NOMO-1 treated with DMSO at 0.1 percent for 48 hours (cell line): Measurements from ENCODE around the gene CA4.
A peak's percentile ranks its signal among the peaks of the same experiment; 100 is the strongest.

ENCODE experiments used
- DNase-seq: peaks from one replicate; lab custom pipeline; 2025; ENCODE audit not compliant: unreplicated experiment; lab: John Stamatoyannopoulos, UW

CA4 gene

DNA sequence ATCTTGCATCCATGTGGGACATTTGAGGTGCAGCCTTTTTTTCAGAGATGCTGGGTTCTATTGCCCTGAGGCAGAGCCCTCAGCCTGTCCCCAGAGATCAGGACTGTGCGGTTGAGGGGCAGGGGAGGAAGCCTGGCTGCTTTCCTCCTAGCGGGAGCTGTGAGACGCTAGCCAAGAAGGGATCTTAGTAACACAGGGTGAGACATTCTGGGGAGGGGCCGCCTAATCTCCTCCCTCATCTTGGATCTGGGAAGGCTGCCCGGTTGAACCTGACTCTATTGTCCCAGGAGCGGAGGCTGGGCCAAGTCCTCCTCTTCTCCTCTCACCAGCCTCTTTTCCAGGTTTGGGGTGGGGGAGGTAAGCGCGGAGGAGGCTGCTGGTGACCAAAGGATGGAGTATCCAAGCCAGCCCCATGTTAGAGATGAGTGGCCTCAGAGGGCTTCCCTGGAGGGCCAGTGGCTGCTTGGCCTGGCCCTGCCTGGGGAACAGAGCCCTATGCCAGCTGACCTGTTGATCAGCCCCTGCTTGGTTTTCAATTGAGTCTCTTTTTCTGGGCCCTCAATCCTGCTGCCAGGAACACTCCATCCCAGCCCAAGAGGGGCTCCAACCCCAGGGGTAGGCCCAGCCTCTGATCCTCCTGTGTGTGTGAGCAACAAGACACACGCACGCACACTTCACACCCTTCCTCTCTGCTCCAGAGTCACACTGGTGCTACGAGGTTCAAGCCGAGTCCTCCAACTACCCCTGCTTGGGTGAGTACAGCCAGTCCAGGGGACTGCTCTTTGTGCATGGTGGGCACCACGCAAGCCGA lies 5.0 kb downstream of the CA4 start:
- no peak for DNase-seq

- DNase-seq, result no peak
These were observed 5.6 kb downstream of the CA4 start for GRCh38 chr17:60155427-60155814.

DNA sequence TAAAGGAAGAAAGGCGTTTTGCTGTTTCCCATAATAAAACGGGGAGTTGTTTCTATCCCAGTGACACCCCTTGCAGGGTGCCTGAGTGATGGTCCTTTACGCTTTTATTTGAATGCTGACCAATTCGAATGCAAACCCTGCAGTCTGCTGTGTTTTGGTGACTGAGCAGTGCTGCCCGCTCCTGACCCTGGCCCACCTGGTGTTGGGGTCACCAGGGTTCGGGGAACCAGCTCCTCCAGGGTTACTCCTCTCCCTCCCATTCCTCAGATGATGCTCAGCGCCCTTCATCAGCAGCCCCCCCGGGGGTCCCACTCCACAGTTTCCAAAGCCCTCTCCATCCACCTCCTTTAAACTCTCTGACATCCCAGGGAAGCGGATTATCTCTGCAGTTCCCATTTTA lies 6.0 kb downstream of the CA4 start:
- DNase-seq, result no peak

GRCh38 chr17:60156746-60157145 lies 7.0 kb downstream of the CA4 start:
- no peak for DNase-seq

GRCh38 chr17:60157487-60158040 lies 7.8 kb downstream of the CA4 start:
- DNase-seq, result no peak

DNA sequence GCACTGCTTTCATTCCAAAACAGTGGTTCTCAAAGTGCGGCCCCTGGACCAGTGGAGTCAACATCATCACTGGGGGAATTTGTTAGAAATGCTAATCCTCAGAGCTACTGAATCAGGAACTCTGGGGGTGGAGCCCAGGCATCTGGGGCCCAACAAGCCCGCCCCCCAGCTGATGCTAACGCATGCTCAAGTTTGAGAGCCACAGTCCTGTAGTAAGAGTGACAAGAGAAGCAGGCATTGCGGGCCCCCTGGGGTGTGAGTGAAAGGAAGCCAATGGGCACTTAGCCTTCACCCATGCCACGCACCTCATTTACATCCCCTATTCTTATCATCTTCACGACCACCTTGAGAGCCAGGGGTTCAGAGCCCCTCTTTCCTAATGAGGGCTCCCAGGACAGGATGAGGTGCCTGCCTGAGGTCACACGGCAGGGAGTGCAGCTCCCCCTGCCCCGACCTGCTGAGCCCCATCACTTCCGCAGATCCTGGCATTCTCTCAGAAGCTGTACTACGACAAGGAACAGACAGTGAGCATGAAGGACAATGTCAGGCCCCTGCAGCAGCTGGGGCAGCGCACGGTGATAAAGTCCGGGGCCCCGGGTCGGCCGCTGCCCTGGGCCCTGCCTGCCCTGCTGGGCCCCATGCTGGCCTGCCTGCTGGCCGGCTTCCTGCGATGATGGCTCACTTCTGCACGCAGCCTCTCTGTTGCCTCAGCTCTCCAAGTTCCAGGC lies 9.1 kb downstream of the CA4 start:
- no peak for DNase-seq

DNA sequence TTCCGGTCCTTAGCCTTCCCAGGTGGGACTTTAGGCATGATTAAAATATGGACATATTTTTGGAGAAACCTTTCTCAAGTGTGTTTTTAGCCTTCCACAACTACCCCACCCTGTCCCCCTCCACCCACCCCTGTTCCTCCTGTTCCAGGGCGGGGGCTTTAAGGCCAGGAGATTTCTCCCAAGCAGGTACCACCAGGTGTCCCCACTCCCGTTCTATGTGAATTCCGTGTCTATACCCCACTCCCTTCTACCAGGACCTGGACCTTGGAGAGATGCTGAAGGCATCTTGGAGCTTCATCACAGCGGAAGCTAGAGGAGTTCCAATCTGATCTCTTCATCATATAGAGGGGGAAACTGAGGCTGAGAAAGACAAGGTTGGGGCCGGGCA lies 9.7 kb downstream of the CA4 start:
- DNase-seq, result no peak

DNA sequence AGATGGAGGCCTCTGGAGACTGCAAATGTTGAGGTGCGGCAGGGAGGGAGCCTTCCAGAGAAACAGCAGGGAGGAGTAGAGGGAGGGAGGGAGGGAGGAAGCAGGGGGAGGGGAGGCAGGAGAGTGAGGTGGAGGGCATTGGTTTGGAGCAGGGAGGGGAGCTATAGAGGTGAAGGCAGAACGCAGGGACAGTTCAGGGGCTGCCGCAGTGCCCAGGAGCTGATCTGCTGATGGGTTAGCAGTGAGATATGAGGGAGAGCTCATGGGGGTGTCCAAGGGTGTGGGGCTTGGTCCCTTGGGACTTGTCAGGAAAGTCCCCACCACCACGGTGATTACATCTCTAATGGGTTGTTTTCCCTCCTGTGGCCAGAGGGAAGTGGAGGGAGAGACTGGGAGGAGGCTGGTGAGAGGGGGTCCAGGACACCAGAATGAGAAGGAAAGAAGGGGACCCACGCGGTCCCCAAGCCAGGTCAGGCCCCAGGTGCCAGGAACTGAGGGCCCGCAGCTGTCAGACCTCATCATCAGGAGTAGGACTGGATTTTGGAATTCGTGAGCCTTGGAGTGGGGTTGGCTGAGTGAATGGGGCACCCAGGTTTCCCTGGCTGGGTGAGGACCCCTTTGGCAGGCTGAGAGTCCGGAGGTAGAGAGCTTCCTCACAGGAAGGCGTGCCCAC lies 11.2 kb downstream of the CA4 start:
- no peak for DNase-seq

GRCh38 chr17:60161598-60162330 lies 12.0 kb downstream of the CA4 start:
- DNase-seq, result no peak

GRCh38 chr17:60163108-60163784 lies 13.5 kb downstream of the CA4 start:
- DNase-seq, result no peak

- DNase-seq, result no peak
These were observed 14.4 kb downstream of the CA4 start for GRCh38 chr17:60164164-60164563.

GRCh38 chr17:60164697-60165096 lies 14.9 kb downstream of the CA4 start:
- no peak for DNase-seq

GRCh38 chr17:60165223-60165622 lies 15.4 kb downstream of the CA4 start:
- no peak for DNase-seq

GRCh38 chr17:60165971-60166370 lies 16.2 kb downstream of the CA4 start:
- no peak for DNase-seq

DNA sequence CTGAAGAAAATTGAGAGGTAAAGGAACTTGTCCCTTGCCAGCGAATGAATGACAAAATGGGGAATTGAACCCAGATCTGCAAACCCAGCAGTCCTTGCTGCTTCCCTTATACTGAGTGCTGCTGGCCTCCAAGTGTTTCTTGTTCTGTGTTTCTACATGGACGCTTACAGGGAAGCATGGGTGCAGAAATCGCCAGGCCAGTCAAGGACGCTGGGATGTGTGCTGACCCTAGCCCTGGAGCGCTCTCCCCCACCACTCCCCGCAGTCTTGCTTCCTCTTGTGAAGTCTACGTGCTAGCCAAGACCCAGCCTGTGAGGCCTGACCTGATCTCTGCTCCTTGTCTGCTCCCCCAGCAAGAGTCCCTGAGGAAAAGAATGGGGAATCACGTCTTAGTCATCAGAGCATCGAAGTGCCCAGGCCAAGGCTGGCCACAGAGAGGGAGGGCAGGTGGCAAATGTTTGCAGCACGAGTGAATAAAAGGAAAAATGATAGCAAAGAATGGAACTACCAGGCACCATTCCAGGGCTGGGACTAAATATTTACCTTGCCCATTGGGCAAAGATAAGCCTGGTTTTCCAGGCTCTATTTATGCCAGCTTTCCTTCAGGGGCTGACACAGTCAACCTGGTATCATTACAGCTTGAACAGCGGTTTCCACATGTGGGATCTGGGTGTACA lies 17.4 kb downstream of the CA4 start:
- DNase-seq, result no peak

- DNase-seq, result no peak
These were observed 18.9 kb downstream of the CA4 start for GRCh38 chr17:60168654-60169053.

- DNase-seq, result peak; percentile 79
These were observed 20.4 kb downstream of the CA4 start for GRCh38 chr17:60169921-60170817.

GRCh38 chr17:60170835-60171752 lies 21.3 kb downstream of the CA4 start:
- DNase-seq, result no peak
